HEK293 (cell line): Measurements from ENCODE around the gene RASA3.

Source experiments
- CTCF ChIA-PET: fragments of 350-600 bp; formaldehyde crosslinking; extraction: SDS; loops from one replicate; lab custom pipeline; 2021; ENCODE audit warnings: antibody characterized with exemption; lab: Yijun Ruan, JAX
- POLR2A ChIA-PET: fragments of 300-600 bp; formaldehyde crosslinking; extraction: SDS; loops from one replicate; lab custom pipeline; 2020; ENCODE audit warnings: antibody characterized with exemption, inconsistent platforms; lab: Yijun Ruan, JAX
- H3K27ac ChIP-seq: fragments of 200-500 bp; sonication (Bioruptor generic); 2 replicates; pipeline ENCODE4 v1.5.1; 2014; ENCODE audit warnings: low read depth, low read length, control low read depth, inconsistent platforms; ENCODE audit errors: extremely low read depth
- H3K36me3 ChIP-seq, 2 experiments: fragments of 200-500 bp in 1 of 2; sonication (Bioruptor generic) in 1 of 2; 1 replicate in 1 of 2; 2 replicates in 1 of 2; pipeline ENCODE4 v1.5.1; 2014 to 2017; ENCODE audit warnings: inconsistent platforms in 2 of 2, low read length in 2 of 2; ENCODE audit not compliant: control insufficient read depth in 2 of 2, insufficient read depth in 1 of 2
- H3K4me1 ChIP-seq: fragments of 200-500 bp; sonication (Bioruptor generic); 2 replicates; pipeline ENCODE4 v1.5.1; 2014; ENCODE audit warnings: mild to moderate bottlenecking, low read length, inconsistent platforms; ENCODE audit not compliant: control insufficient read depth, insufficient read depth
- H3K4me3 ChIP-seq: 2 replicates; pipeline ENCODE4 v1.5.1; 2011; ENCODE audit warnings: low read depth, mild to moderate bottlenecking, control low read depth, low read length, moderate library complexity
- H3K9me3 ChIP-seq: fragments of 200-500 bp; sonication (Bioruptor generic); 2 replicates; pipeline ENCODE4 v1.5.1; 2014; ENCODE audit warnings: low read depth, low read length, inconsistent platforms; ENCODE audit not compliant: control insufficient read depth, insufficient read depth
- KLF10 ChIP-seq: fragments of 450-650 bp; IDR thresholded peaks from 2 replicates; pipeline ENCODE4 v1.5.1; 2018; ENCODE audit warnings: missing biosample characterization, mild to moderate bottlenecking, missing genetic modification characterization
- TSHZ1 ChIP-seq: fragments of 450-650 bp; formaldehyde crosslinking; IDR thresholded peaks from 2 replicates; pipeline ENCODE4 v1.5.1; 2016; ENCODE audit warnings: missing biosample characterization, missing genetic modification characterization, borderline replicate concordance
- ZBTB17 ChIP-seq: fragments of 450-650 bp; formaldehyde crosslinking; IDR thresholded peaks from 2 replicates; pipeline ENCODE4 v1.5.1; 2016; ENCODE audit warnings: missing biosample characterization, missing genetic modification characterization
- ZNF221 ChIP-seq: fragments of 450-650 bp; formaldehyde crosslinking; IDR thresholded peaks from 2 replicates; pipeline ENCODE4 v1.5.1; 2017; ENCODE audit warnings: missing biosample characterization, missing genetic modification characterization, borderline replicate concordance
- ZNF223 ChIP-seq: fragments of 450-650 bp; formaldehyde crosslinking; IDR thresholded peaks from 2 replicates; pipeline ENCODE4 v1.5.1; 2016; ENCODE audit warnings: missing biosample characterization, missing genetic modification characterization
- ZNF394 ChIP-seq: fragments of 450-650 bp; formaldehyde crosslinking; IDR thresholded peaks from 2 replicates; pipeline ENCODE4 v1.5.1; 2016; ENCODE audit warnings: missing biosample characterization, missing genetic modification characterization, mild to moderate bottlenecking, moderate library complexity, borderline replicate concordance
- ZNF404 ChIP-seq: fragments of 450-650 bp; formaldehyde crosslinking; IDR thresholded peaks from 2 replicates; pipeline ENCODE4 v1.5.1; 2017; ENCODE audit warnings: missing biosample characterization, missing genetic modification characterization
- ZNF426 ChIP-seq: fragments of 450-650 bp; formaldehyde crosslinking; IDR thresholded peaks from 2 replicates; pipeline ENCODE4 v1.5.1; 2017; ENCODE audit warnings: missing biosample characterization, missing genetic modification characterization, mild to moderate bottlenecking, inconsistent platforms, moderate library complexity
- ZNF449 ChIP-seq: fragments of 450-650 bp; formaldehyde crosslinking; IDR thresholded peaks from 2 replicates; pipeline ENCODE4 v1.5.1; 2017; ENCODE audit warnings: missing biosample characterization, mild to moderate bottlenecking, missing genetic modification characterization, moderate library complexity
- ZNF529 ChIP-seq: fragments of 450-650 bp; formaldehyde crosslinking; IDR thresholded peaks from 2 replicates; pipeline ENCODE4 v1.5.1; 2017; ENCODE audit warnings: missing genetic modification characterization, missing biosample characterization; ENCODE audit not compliant: insufficient replicate concordance
- ZNF560 ChIP-seq: fragments of 450-650 bp; formaldehyde crosslinking; IDR thresholded peaks from 2 replicates; pipeline ENCODE4 v1.5.1; 2017; ENCODE audit warnings: missing biosample characterization, missing genetic modification characterization, borderline replicate concordance
- ZNF629 ChIP-seq: fragments of 450-650 bp; formaldehyde crosslinking; IDR thresholded peaks from 2 replicates; pipeline ENCODE4 v1.5.1; 2017; ENCODE audit warnings: missing biosample characterization, missing genetic modification characterization
- ZSCAN23 ChIP-seq: fragments of 450-650 bp; formaldehyde crosslinking; IDR thresholded peaks from 2 replicates; pipeline ENCODE4 v1.5.1; 2016; ENCODE audit warnings: missing biosample characterization, missing genetic modification characterization
- ZXDB ChIP-seq: fragments of 450-650 bp; formaldehyde crosslinking; IDR thresholded peaks from 2 replicates; pipeline ENCODE4 v1.5.1; 2016; ENCODE audit warnings: missing biosample characterization, missing genetic modification characterization

RASA3 gene

GRCh38 chr13:114027826-114028225, 104.6 kb downstream of the RASA3 start (continued):
- TF ChIP-seq ZSCAN23 (tag by site-specific recombination): no peak
- no peak for TF ChIP-seq ZNF629 (tag by site-specific recombination)

- Histone ChIP-seq H3K4me3 (no peak overlapping the region), H3K27ac (no peak overlapping the region), H3K4me1 (no peaks in the 10 kb centered on the region), H3K36me3 (no peaks in the 10 kb centered on the region), H3K9me3 (no peaks in the 10 kb centered on the region)
- ChIA-PET POLR2A (no interaction called here), CTCF (no interaction called here)
- TF ChIP-seq KLF10 (tag by site-specific recombination) (no peak), ZNF449 (tag by site-specific recombination) (peak; percentile 95)
Measured at GRCh38 chr13:114027046-114027715, 105.2 kb downstream of the RASA3 start.

- H3K4me1 ChIP-seq: no peaks in the 10 kb centered on the region
- POLR2A ChIA-PET: no interaction called here
- H3K4me3 ChIP-seq: no peak overlapping the region
- H3K9me3 ChIP-seq: no peaks in the 10 kb centered on the region
- TF ChIP-seq ZNF394 (no peak), ZNF404 (no peak), ZNF221 (tag by site-specific recombination) (no peak), ZNF223 (tag by site-specific recombination) (no peak), TSHZ1 (tag by site-specific recombination) (no peak), ZNF426 (no peak), ZNF529 (tag by site-specific recombination) (no peak), ZBTB17 (tag by site-specific recombination) (no peak), ZNF449 (tag by site-specific recombination) (no peak), ZNF560 (tag by site-specific recombination) (no peak), ZXDB (no peak)
- no peak overlapping the region for H3K27ac ChIP-seq
- H3K36me3 ChIP-seq: no peaks in the 10 kb centered on the region
- CTCF ChIA-PET: no interaction called here
Measured at GRCh38 chr13:114026481-114026880, 105.9 kb downstream of the RASA3 start.
